Measurements from ENCODE around the gene TTC29. TPM values are rescaled to one million over a fixed set of nuclear protein-coding genes. Genes with fewer than 3 reads are reported as not detected.

The TTC29 gene
- total RNA-seq, 3 donors from 2014 or later, result 0.29 TPM; not detected in 2

DNA sequence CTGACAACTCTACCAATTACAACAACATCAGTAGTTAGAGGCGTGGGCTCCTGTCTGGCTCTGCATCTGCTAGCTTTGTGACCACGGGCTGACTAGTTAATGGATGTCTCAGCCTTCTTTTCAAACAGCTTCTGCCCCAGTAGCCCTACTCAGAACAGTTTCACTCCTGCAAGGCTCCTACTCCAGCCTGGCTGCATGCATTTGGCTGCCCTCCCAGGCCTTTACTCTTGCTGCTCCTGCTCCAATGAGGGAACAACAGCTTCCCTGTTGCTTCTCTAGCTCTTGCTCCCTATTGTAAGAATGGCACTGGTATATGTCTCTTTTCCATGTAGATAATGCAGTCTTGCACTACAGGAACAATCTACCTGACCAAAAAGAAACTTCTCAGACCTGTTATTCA, 93.3 kb downstream of the TTC29 start:
- H3K27me3 ChIP-seq, result no peaks in the 10 kb centered on the region
- no peak overlapping the region for H3K4me3 ChIP-seq
- TF ChIP-seq POLR2A (IDR thresholded peaks at IDR 0.05) (no peak), POLR2AphosphoS5 (IDR thresholded peaks at IDR 0.05) (no peak)
- TF ChIP-seq, protein P1, sequence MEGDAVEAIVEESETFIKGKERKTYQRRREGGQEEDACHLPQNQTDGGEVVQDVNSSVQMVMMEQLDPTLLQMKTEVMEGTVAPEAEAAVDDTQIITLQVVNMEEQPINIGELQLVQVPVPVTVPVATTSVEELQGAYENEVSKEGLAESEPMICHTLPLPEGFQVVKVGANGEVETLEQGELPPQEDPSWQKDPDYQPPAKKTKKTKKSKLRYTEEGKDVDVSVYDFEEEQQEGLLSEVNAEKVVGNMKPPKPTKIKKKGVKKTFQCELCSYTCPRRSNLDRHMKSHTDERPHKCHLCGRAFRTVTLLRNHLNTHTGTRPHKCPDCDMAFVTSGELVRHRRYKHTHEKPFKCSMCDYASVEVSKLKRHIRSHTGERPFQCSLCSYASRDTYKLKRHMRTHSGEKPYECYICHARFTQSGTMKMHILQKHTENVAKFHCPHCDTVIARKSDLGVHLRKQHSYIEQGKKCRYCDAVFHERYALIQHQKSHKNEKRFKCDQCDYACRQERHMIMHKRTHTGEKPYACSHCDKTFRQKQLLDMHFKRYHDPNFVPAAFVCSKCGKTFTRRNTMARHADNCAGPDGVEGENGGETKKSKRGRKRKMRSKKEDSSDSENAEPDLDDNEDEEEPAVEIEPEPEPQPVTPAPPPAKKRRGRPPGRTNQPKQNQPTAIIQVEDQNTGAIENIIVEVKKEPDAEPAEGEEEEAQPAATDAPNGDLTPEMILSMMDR (IDR thresholded peaks at IDR 0.05), result no peak
- no peak overlapping the region for H3K27ac ChIP-seq
- DNase-seq (ENCODE audit: low spot score in 2 of 2), result no peak
- H3K36me3 ChIP-seq, result no peaks in the 10 kb centered on the region
- intact Hi-C loops (cut with DNase I; ENCODE audit: low total_unique reads), result no loop called here
- H3K4me1 ChIP-seq, result no peaks in the 10 kb centered on the region
- no peaks in the 10 kb centered on the region for H3K9me3 ChIP-seq

DNA sequence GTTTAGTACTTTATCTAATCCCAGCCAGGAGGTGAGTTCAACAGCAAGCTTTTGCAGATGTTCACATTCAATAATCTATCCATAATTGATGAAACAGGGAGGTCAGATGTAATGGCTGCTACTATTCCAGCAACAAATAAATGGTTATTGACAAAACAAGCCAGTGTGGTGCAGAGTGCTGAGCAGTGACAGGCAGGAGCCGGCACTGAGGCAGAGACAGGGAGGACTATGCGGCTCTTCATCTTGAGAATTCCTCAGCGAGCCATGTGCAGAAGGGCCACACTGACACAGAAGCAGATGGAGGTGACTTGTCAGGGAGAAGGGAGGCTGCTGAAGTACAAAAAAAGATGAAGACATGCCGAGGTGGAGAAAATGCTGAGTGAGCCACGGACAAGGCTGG, 98.3 kb downstream of the TTC29 start:
- Histone ChIP-seq H3K9me3 (no peaks in the 10 kb centered on the region), H3K27me3 (no peaks in the 10 kb centered on the region), H3K4me1 (no peaks in the 10 kb centered on the region), H3K4me3 (no peak overlapping the region), H3K36me3 (no peaks in the 10 kb centered on the region), H3K27ac (no peak overlapping the region)
- TF ChIP-seq, protein P1 (IDR thresholded peaks at IDR 0.05), result no peak
- TF ChIP-seq POLR2AphosphoS5 (IDR thresholded peaks at IDR 0.05) (no peak), POLR2A (IDR thresholded peaks at IDR 0.05) (no peak)
- no peak for DNase-seq (ENCODE audit: low spot score in 2 of 2)
- intact Hi-C loops (cut with DNase I; ENCODE audit: low total_unique reads), result no loop called here

DNA sequence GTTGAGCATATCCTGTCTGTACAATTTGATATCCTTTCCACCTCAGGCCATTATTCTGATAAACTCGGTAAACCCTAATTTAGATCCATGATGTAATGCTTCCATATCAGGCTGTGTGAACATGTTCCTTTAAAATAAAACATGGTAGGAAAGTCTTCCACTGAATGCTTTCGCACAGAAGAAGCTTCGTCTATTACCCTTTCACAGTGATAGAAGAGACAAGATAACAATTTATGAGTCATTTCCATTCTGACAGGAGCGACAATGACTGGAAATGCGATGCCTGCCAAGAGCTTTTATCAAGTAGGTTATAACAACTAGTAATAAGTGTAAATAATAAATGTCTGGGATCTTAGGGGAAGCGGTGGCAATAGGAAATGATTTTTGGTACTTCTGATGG, 98.8 kb downstream of the TTC29 start:
- H3K27me3 ChIP-seq, result no peaks in the 10 kb centered on the region
- TF ChIP-seq POLR2AphosphoS5 (IDR thresholded peaks at IDR 0.05), result no peak
- no peak for TF ChIP-seq POLR2A (IDR thresholded peaks at IDR 0.05)
- TF ChIP-seq, protein P1 (IDR thresholded peaks at IDR 0.05), result no peak

DNA sequence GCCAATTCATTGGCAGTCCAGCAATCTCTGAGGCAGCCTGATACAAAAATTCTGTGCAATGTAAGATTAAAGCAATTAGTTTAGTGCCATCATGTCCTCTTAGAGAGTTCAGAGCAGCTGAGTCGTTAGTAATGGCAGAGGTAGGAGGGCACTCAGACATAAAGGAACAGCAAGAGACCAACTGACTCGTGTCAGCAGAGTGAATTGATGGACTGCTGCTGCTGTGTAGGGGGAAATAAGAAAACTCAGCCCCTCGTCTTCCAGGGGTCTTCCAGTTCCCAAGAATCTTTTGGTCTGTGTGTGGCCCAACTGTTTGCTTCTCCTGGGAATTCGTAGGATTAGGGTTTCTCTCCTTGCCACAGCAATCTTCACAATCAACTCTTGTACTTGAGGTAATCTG, 100.9 kb downstream of the TTC29 start:
- intact Hi-C loops (cut with DNase I; ENCODE audit: low total_unique reads), result no loop called here
- no peak overlapping the region for H3K27ac ChIP-seq
- H3K36me3 ChIP-seq, result no peaks in the 10 kb centered on the region
- no peak overlapping the region for H3K4me3 ChIP-seq
- TF ChIP-seq, protein P1 (IDR thresholded peaks at IDR 0.05), result no peak
- TF ChIP-seq POLR2AphosphoS5 (IDR thresholded peaks at IDR 0.05), result no peak
- TF ChIP-seq POLR2A (IDR thresholded peaks at IDR 0.05), result no peak
- no peaks in the 10 kb centered on the region for H3K4me1 ChIP-seq
- H3K27me3 ChIP-seq, result no peaks in the 10 kb centered on the region
- no peaks in the 10 kb centered on the region for H3K9me3 ChIP-seq
- no peak for DNase-seq (ENCODE audit: low spot score in 2 of 2)

More for the DNA sequence above, 98.8 kb downstream of the TTC29 start:
- Histone ChIP-seq H3K4me3 (no peak overlapping the region), H3K27ac (no peak overlapping the region), H3K36me3 (no peaks in the 10 kb centered on the region), H3K4me1 (no peaks in the 10 kb centered on the region), H3K9me3 (no peaks in the 10 kb centered on the region)
- no peak for DNase-seq (ENCODE audit: low spot score in 2 of 2)
- intact Hi-C loops (cut with DNase I; ENCODE audit: low total_unique reads), result no loop called here

- no peaks in the 10 kb centered on the region for H3K27me3 ChIP-seq
- no peaks in the 10 kb centered on the region for H3K36me3 ChIP-seq
- H3K27ac ChIP-seq, result no peak overlapping the region
- intact Hi-C loops (cut with DNase I; ENCODE audit: low total_unique reads), result no loop called here
- no peaks in the 10 kb centered on the region for H3K9me3 ChIP-seq
- TF ChIP-seq POLR2A (IDR thresholded peaks at IDR 0.05), result no peak
- no peak for TF ChIP-seq POLR2AphosphoS5 (IDR thresholded peaks at IDR 0.05)
- TF ChIP-seq, protein P1 (IDR thresholded peaks at IDR 0.05), result no peak
- DNase-seq (ENCODE audit: low spot score in 2 of 2), result no peak
- H3K4me3 ChIP-seq, result no peak overlapping the region
- no peaks in the 10 kb centered on the region for H3K4me1 ChIP-seq
These were observed 102.8 kb downstream of the TTC29 start for GRCh38 chr4:146842876-146843275.

All from breast epithelium (tissue), 4 donors.